GM21737 (cell line): ENCODE measurements around the gene STX3.
"Not testable (repeated sequence)": the region's sequence is repeated elsewhere in the genome, so short reads cannot be mapped to it uniquely, and the experiment has no call there.

Experiments
- ATAC-seq: cut with Tn5 transposase; IDR thresholded peaks from one replicate; pipeline ENCODE4 v1.9.1; 2021; ENCODE audit warnings: mild to moderate bottlenecking, moderate library complexity; ENCODE audit not compliant: unreplicated experiment

Gene STX3

DNA sequence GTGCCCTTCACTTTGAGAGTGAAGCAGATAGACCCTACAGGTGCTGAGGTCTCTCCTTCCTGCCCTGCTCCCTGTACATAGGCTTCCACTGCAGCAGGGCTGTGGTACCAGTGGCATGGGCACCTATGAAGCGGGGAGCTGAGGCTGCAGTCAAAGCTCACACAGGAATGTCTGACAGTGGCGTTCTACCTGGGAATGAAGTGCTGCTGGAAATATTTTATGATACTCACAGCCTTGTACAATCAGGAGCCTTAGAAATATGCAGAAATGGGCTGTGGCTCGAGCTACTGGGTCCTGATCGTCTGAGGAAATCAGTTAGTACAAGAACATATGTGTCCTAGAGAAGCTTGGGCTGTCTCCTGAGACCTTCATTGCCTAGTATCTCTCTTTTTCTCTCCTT is 30.6 kb downstream of the STX3 start:
- no peak for ATAC-seq

DNA sequence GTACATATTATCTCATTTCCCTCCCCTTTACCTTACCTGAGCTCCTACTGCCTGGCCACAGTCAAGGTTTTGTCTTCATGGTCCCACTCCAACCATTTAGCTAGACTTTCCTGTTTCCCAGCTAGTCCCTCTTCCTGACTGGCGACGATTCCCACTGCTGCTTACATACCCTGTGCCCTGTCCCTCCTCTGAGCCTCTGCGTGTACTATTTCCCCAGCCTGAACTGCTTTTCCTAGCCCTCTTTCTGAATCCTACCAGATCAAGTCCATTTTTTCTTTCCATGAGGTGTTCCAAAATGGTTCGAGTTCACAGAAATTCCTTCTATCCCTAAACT is 32.0 kb downstream of the STX3 start:
- ATAC-seq: no peak

DNA sequence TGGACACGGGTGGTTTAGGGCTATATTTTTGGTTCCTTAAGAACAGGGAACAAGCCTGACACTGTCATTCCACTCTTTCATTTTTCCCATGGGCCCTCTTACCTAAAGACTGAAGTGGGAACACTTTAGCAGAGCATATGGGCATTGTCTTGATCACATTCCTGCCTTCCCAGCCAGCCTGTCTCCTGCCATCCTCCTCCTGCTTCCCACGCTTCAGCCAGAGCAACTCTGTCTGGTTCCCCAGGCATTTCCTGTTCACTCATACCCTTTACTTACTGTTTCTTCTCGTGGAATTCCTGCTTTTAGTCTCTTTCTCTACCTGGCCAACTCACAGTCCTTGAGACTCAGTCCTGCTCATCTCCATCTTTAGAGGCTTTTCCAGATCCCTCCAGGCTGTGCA is 32.6 kb downstream of the STX3 start:
- ATAC-seq: no peak

DNA sequence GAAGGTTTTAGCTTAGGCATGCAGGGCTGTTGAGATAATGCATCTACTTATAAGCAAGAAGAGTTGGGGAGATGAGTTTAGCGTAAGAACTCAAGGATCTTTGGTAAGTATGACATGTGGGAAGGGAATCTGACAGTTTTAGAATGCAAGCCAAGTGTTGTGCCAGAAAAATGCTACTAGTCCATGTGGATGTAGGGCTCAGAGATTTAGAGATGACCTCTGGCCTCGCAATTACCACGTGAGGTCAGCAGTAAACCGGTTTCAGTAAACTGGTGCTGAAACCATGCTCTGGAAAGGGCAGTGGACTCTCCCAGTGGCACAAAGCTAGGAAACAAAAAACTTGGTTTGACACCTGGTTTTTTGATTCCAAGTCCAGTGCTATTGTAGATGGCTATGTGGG is 36.5 kb downstream of the STX3 start:
- ATAC-seq: no peak

DNA sequence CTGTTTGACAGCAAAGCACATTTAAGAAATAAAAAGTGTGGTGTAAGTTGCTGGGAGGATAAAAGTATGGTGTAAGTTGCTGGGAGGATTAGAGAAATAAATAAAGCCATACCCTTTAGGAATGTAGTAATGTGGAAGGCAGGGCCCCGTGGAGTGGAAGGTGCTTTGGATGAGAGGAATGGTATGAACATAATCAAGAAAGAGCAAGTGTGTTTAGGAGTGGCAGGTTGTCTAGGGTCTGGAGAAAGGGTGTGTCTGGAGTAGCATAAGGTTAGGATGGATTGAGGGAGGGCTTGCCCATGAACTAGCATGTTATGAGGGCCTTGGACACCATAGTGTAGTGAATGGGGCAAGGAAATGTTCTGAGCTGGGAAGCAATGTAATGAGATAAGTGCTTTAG is 37.3 kb downstream of the STX3 start:
- no peak for ATAC-seq

DNA sequence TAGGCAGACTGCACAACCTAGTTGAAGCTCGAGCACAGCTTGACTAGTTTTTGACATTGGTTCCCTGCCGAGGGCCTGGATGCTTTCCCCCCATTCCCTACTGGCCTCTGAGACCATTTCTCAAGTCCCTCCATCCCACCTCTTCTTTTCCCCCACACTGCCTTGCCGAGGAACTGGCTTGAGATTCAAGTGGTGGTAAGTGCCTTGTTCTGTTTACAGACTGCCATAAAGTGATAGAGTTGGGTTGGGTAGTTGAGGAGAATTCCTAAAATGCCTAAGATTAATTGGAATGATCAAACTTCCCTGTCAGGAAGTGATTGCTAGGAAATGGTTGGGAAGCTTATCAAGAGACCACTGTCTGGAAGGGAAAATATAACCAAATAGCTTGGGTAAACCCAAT is 39.2 kb downstream of the STX3 start:
- ATAC-seq: no peak

DNA sequence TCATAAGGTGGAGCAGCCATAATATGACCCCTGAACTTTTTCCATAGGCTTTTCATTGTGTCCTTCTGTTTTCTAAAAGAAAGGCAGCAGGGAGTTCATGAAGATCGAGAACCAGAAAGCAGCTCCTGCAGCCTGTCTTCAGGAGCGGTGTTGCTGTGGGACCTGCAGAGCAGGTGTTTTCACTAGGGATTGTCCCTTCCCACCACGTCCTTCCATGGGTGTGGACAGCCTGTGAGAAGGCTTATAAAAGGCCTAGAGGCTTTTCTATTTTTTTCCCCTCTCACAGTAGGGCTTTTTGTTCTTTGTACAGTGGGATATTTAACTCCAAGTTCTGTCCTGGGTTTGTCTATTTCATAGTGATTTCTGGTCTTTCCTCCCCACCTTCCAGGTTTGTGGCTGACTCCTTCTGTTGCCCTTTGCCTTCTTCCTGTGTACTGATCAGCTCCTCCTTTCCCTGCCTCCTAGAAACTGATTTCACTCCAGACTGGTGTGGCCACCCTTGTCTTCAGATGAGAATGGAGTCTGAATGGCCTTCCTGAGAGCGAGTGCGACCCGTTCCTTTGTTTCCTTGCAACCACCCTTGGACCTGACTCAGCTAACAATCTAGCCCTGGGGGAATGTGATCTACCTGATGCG is 45.3 kb downstream of the STX3 start:
- no peak for ATAC-seq

DNA sequence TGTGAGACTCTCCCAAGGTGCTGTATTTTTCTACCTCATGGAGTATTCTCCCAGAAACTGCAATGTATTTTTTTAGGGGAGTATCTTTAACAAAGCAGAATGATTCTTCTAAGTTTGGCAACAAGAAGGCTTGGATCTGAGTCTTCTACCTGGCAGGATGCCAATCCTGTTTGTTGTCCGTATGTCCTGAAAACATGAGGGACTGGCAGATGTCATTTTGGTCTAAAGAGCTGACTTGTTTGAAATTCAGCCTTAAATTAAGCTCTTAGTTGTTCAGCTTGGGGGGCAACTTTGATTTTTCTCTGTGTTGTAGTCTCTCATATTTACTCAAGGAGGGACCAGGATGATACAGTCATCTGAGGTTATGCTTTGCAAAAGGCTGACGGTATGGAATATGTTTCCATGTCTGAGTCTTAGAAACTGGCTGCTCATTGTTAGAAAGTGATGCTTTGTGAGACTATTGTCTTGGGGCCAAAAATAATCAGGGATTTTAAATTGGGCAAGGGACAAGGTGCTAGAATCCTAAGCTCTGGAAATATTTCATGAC is 46.1 kb downstream of the STX3 start:
- no peak for ATAC-seq

DNA sequence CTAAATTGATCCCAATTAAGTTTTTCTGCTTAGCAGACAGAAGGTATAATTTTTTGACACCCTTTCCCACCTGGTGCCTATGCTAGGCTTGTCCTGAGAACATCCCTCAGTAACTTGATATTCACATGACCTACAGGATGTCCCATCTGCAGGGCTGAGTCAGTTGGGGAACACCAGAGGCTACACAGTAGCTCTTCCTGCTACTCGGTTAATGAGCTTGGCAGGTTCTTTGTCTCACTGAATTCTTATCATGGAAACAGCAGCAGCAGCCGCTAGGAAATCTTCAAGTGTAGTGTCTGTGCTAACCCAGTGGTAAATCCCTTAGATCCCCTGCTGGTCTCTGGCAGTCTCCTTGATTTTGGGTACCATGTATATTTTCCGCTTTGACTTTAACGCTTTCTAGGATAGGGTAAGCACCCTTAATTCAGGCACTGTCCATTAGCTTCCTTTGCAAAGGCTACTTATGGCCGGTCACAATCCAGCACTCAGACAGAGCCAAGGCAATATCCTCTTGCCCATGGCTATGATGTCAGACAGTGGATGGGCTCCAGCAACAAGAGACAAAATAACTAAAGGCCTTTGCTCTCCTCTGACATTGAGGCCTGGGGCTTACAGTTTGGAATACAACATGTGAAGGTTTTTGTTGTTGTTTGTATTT is 46.9 kb downstream of the STX3 start:
- ATAC-seq: no peak

DNA sequence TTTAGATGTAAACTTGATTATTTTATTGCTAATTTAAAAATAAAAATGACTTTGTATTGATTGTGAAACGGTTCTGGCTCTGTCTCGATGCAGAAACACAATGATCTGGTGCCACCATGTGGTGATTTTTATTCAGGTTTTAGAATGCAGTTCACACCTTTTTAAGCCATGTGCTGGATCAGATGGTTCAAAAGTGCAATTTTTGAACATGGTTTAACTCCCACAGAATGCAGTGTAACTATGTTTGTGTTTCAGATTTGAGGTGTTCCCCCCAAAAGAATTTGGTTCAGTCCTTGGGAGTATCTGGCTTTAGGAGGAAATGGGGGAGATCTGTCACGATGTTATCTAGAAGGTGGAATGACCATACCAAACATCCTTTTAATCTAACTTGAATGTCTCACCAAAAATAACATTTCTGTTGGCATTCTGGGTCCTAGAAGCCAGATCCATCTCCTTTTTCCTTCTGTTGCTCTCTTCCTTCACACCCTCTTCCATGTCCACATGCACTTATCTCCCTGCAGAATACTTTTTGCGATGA is 47.5 kb downstream of the STX3 start:
- no peak for ATAC-seq

DNA sequence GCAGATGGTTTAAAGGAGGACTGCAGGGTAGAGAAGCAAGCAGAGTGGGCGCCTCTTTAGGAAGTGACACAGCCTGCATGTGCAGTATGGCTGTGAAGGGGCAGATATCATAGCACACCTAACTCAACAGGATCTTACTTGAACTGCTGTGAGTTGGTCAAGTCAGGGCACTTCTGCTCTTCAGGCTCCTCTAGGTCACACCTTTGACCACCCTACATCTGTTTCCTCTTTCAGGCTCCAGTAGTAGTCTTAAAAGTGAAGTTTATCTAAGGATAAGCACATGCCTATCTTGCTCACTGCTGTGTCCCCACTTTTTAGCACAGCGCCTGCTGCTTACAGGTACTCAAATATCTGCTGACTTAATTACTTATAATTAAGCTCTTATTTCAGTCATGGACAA is 48.9 kb downstream of the STX3 start:
- ATAC-seq: no peak

DNA sequence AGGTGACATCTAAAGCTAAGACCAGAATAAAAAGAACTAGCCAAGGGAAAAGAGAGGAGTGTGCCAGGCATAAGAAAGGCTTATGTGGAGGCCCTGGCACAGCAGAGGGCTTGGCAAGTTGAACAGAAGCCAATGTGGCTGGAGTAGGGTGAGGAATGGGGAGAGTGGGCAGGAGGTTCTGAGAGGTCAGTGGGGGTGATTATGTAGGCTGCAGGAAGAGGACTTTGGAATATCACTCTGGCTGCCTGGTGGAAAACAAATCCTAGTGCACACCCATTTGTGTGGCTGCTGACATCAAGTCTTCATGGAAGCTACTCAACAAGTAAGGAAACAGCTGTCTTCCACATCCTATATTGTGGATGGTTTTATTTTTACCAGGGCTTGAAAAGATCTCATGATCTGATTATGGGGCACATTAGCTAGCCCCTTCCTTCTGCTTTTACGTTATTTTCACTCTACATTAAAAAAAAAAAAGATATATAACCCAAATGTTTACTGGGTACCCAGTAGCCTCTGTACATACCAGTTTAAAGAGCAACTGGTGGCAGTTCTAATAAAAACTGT is 52.0 kb downstream of the STX3 start:
- ATAC-seq: no peak

DNA sequence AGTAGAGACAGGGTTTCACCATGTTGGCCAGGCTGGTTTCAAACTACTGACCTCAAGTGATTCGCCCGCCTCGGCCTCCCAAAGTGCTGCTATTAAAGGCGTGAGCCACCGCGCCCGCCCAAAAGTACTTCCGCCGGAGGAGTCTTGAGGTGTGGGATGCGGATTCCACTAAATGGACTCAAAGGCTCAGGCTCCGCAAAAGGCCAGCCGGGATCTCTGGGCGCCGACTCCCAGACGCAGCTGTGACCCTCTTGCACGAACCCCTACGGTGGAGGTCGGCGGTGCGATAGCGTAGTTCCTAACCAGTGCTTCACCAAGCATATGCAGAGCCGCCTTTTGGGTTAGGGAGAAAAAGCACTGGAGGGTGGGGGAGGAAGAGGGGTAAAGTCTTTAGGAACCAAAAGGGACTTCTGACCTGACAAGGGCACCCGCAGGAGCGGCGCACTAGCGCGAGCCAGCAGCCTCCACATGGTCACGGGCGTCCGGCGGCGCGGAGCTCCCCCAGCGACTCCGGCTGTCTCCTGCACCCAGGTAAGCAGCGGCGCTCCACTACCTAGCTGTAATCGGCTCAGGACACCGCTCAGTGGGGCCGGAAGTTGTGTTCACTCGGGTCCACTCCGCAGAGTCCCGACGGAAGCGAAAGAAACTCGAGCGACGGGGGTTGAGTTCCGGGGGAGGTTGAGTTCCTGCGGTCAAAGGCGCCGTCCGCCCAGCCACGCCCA is 55.2 kb downstream of the STX3 start, which contains the start of gene MRPL16:
TSS of gene MRPL16 (minus strand) at position 590 of the 722 bp plus-strand sequence. CDS start at position 470, 120 bp downstream.
- ATAC-seq: peak; percentile 97

DNA sequence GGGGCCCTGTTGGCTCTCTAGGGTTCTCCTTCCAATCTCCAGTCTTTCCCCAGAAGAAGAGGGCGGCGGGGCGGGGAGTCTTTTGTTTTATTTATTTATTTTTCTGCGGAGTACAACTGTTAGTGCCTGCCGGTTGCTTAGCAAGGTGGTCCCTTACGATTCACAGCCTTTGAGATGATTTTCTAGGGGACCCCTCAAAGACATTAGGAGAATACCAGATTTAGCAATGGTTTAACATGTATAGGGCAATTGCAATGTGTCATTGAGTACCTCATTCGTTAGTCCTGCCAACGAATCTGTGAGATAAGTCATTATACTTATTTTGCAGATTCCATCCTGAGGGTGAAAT is 55.7 kb downstream of the STX3 start:
- ATAC-seq: no peak

DNA sequence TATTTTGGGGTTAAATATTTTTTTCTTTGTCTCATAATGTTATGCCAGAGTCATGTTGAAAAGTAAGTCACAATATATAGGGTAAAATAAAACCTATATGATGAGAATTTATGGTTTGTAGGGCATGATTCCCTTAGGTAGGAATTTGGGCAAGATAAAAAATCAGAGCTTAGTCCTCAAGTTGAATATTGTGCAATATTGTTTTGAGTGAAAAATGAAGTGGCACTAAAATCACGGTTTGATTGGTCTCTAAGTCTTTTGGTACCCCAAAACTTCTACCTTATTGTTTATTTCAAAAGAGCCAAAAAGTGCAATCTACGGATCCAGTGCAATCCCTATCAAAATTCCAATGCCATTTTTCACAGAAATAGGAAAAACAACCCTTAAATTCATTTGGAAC is 57.0 kb downstream of the STX3 start:
- no peak for ATAC-seq

DNA sequence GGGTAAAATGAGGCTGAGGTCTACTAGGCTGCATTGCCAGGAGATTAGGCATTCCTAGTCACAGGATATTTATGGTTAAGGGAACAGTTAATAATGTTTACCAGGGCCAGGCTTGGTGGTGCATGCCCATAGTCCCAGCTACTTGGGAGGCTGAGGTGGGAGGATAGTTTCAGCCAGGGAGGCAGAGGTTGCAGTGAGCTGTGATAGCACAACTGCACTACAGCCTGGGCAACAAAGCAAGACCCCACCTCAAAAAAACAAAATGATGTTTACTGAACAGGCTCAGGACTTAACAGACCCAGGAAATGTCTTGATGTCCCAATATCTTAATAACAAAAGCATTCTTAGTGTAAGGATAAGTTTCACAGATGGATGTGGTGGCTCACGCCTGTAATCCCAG is 58.2 kb downstream of the STX3 start:
- ATAC-seq: no peak

DNA sequence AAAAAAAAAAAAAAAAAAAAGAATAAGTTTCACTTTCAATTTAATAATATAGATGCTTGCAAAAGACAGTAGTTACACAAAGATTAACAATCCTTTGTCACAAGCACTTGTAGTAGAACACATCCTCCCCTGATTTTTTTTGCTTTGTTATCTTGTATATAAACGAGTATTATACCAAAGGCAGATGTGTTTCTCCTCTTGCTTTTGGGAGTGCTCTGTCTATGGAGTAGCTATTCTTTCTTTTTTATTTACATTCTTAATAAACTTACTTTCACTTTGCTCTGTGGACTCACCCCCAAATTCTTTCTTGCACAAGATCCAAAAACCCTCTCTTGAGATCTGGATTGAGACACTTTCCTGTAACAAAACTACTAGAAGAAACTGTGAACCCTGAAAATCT is 58.8 kb downstream of the STX3 start:
- ATAC-seq: no peak

DNA sequence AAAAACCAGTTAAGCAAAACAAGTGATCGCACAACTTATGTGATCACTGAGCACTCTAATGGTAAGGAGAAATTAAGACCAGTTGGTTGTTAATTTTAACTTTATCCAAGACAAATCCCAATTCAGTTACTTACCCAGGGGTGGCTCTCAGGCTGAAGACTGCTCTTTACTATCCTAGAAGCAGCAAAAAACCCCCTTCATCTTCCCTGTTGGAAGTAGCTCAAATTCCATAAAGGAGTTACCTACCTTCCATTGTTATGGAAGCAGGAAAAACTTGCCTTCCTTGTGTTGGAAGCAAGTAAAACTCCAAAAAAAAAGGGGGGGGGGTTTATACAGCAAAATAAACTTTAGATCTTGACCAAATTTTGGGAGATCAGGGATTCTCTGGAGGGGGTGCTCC is 60.6 kb downstream of the STX3 start:
- no peak for ATAC-seq

DNA sequence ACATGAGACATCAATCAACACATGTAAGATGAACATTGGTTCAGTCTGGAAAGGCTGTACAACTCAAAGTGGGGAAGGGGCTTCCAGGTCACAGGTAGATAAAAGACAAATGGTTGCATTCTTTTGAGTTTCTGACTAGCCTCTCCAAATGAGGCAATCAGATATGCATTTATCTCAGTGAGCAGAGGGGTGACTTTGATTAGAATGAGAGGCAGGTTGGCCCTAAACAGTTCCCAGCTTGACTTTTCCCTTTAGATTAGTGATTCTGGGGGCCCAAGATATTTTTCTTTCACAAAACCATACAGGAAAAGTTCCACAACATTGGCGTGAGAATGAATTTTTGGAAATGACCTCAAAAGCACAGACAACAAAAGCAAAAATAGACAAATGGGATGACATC is 61.3 kb downstream of the STX3 start:
- not testable (repeated sequence) for ATAC-seq

DNA sequence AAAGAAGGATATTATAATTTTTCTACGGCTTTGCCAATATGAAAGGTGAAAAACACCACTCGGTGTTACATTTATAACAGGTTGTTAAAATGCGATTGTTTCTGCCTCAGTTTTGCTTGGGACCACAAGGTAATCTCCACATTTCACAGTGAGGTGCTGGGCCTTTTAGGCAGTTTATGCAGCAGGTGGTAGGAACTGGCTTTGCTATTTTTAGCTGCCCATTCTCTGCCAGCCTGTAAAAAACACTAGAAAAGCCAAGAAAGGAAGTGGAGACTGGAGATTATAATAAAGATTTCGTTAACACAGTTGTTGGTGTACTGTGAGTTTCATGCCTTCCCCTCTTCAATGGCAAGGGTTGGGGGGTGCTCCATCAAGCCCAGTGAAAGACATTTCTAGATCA is 63.4 kb downstream of the STX3 start:
- ATAC-seq: no peak

DNA sequence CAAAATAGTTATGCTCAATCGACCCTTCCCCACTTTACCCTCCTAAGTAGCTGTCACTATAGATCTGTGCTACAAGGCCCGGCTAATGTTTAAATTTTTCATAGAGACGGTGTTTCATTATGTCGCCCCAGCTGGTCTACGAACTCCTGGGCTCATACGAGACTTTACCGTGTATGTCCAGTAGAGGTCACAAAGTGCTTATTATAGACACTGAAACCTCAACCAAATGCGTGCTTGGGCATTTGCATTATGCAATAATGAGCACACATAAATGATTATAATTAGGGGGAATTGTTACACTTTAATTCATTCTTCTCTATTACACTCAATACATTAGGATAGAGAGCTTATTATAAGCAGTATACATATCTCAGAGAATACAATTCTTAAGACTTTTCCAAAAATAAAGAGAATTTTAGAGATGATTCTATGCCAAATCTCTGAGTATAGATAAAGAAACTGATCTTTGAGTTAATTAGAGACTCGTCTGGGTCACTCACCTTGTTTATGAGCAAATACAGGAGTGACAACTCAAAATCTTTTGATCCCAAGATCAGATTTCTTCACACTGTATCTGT is 67.9 kb downstream of the STX3 start:
- ATAC-seq: peak; percentile 79
